Neuronal stem cell (in vitro differentiated cells): ENCODE results near the gene ZNF438.

ENCODE experiments used
- DNase-seq: peaks from one replicate; pipeline ENCODE4 v3.0.0-alpha.2; 2013; ENCODE audit warnings: low spot score
- H2AFZ ChIP-seq: one replicate; pipeline ENCODE4 v1.6.1; 2013; ENCODE audit warnings: mild to moderate bottlenecking, low read length, inconsistent platforms
- H2AK5ac ChIP-seq: 2 replicates; pipeline ENCODE4 v1.6.1; 2013; ENCODE audit warnings: low read depth, mild to moderate bottlenecking, inconsistent platforms, low read length, moderate library complexity, mixed read lengths
- H2BK120ac ChIP-seq: 2 replicates; pipeline ENCODE4 v1.6.1; 2013; ENCODE audit warnings: low read depth, mild to moderate bottlenecking, inconsistent platforms, low read length, moderate library complexity, mixed read lengths
- H2BK12ac ChIP-seq: one replicate; pipeline ENCODE4 v1.6.1; 2013; ENCODE audit warnings: low read length, inconsistent platforms
- H2BK15ac ChIP-seq: 2 replicates; pipeline ENCODE4 v1.6.1; 2013; ENCODE audit warnings: mild to moderate bottlenecking, low read length, inconsistent platforms, mixed read lengths
- H2BK5ac ChIP-seq: one replicate; pipeline ENCODE4 v1.6.1; 2013; ENCODE audit warnings: inconsistent platforms, mild to moderate bottlenecking, low read length, moderate library complexity
- H3K14ac ChIP-seq: one replicate; pipeline ENCODE4 v1.6.1; 2013; ENCODE audit warnings: low read length, inconsistent platforms
- H3K18ac ChIP-seq: 2 replicates; pipeline ENCODE4 v1.6.1; 2013; ENCODE audit warnings: low read length, inconsistent platforms
- H3K23ac ChIP-seq: 2 replicates; pipeline ENCODE4 v1.6.1; 2013; ENCODE audit warnings: low read depth, mild to moderate bottlenecking, mixed read lengths, low read length, inconsistent platforms; ENCODE audit not compliant: poor library complexity
- H3K27ac ChIP-seq: replicated peaks from 3 replicates; pipeline ENCODE4 v1.5.1; 2013; ENCODE audit warnings: low read length, inconsistent platforms
- H3K27me3 ChIP-seq, 3 experiments: 2 replicates each; pipeline ENCODE4 v1.6.1; 2013; ENCODE audit warnings: low read length in 3 of 3, mild to moderate bottlenecking in 2 of 3, inconsistent platforms in 1 of 3, low read depth in 1 of 3, mixed read lengths in 1 of 3, moderate library complexity in 1 of 3; ENCODE audit not compliant: control insufficient read depth in 3 of 3, insufficient read depth in 3 of 3
- H3K36me3 ChIP-seq, 2 donors: replicated peaks in 1 of 2; 2 replicates each; pipeline ENCODE4 v1.6.1; 2013; ENCODE audit warnings: low read length in 2 of 2; ENCODE audit not compliant: control insufficient read depth in 2 of 2, insufficient read depth in 2 of 2
- H3K4ac ChIP-seq: 2 replicates; pipeline ENCODE4 v1.6.1; 2013; ENCODE audit warnings: inconsistent platforms, mild to moderate bottlenecking, low read length, moderate library complexity
- H3K4me1 ChIP-seq, 2 donors: 1 replicate in 1 of 2; 2 replicates in 1 of 2; pipeline ENCODE4 v1.6.1; 2013; ENCODE audit warnings: low read length in 2 of 2, low read depth in 1 of 2; ENCODE audit not compliant: control insufficient read depth in 2 of 2, insufficient read depth in 1 of 2
- H3K4me2 ChIP-seq: one replicate; pipeline ENCODE4 v1.6.1; 2013; ENCODE audit warnings: mild to moderate bottlenecking, low read length, inconsistent platforms; ENCODE audit not compliant: insufficient read depth, poor library complexity, severe bottlenecking
- H3K4me3 ChIP-seq, 2 donors: 2 replicates each; pipeline ENCODE4 v1.5.1; 2013; ENCODE audit warnings: low read length in 2 of 2, mild to moderate bottlenecking in 2 of 2, inconsistent platforms in 1 of 2, moderate library complexity in 1 of 2
- H3K79me1 ChIP-seq: one replicate; pipeline ENCODE4 v1.6.1; 2013; ENCODE audit warnings: low read depth, mild to moderate bottlenecking, inconsistent platforms, low read length, moderate library complexity
- H3K9ac ChIP-seq: one replicate; pipeline ENCODE4 v1.6.1; 2013; ENCODE audit warnings: mild to moderate bottlenecking, low read depth, low read length, inconsistent platforms; ENCODE audit not compliant: poor library complexity
- H3K9me3 ChIP-seq, 2 donors: replicated peaks in 1 of 2; 2 replicates each; pipeline versions ENCODE3 to v1.6.1; 2013; ENCODE audit warnings: low read length in 2 of 2, mild to moderate bottlenecking in 2 of 2, inconsistent platforms in 1 of 2, low read depth in 1 of 2, mixed read lengths in 1 of 2, moderate library complexity in 1 of 2; ENCODE audit not compliant: control insufficient read depth in 2 of 2, insufficient read depth in 1 of 2
- H4K8ac ChIP-seq: one replicate; pipeline ENCODE4 v1.6.1; 2013; ENCODE audit warnings: low read depth, mild to moderate bottlenecking, inconsistent platforms, low read length, moderate library complexity
- H4K91ac ChIP-seq: one replicate; pipeline ENCODE4 v1.6.1; 2013; ENCODE audit warnings: low read length, low read depth, mild to moderate bottlenecking, inconsistent platforms; ENCODE audit not compliant: poor library complexity
- WGBS, 2 donors: extraction: QIAGEN DNeasy Blood & Tissue Kit; methylation state at CpG; one replicate each; pipeline ENCODE4 v1.1.7; 2013; ENCODE audit warnings: missing lambda C conversion rate in 2 of 2, mixed read lengths in 1 of 2; ENCODE audit not compliant: insufficient read length in 2 of 2, insufficient replicate concordance in 1 of 2; ENCODE audit errors: extremely low coverage in 2 of 2; 5-methylcytosine and 5-hydroxymethylcytosine counted together

ZNF438 gene

GRCh38 chr10:30840395-30841050, 191.1 kb downstream of the ZNF438 start:
- Histone ChIP-seq H3K23ac (no peak overlapping the region), H2BK5ac (no peak overlapping the region), H3K14ac (no peak overlapping the region), H3K9me3 (no peaks in the 10 kb centered on the region), H4K91ac (no peak overlapping the region), H2AFZ (no peak overlapping the region), H3K27me3 (no peaks in the 10 kb centered on the region), H3K4ac (no peak overlapping the region), H4K8ac (no peak overlapping the region), H3K18ac (no peak overlapping the region), H3K36me3 (no peaks in the 10 kb centered on the region), H3K4me2 (no peak overlapping the region), H2AK5ac (no peak overlapping the region), H3K4me3 (no peak overlapping the region), H3K79me1 (no peaks in the 10 kb centered on the region), H2BK120ac (no peak overlapping the region), H2BK15ac (no peak overlapping the region), H3K4me1 (peaks cover 0 to 4% of the 10 kb centered on the region in 2 donors), H2BK12ac (no peak overlapping the region), H3K9ac (no peak overlapping the region), H3K27ac (no peak overlapping the region)
- WGBS, 2 donors: no CpG with 5 or more reads among the region's 6 CpGs
- no peak for DNase-seq

GRCh38 chr10:30839652-30840051, 192.0 kb downstream of the ZNF438 start:
- Histone ChIP-seq H2BK12ac (no peak overlapping the region), H3K4me1 (peaks cover 0 to 10% of the 10 kb centered on the region in 2 donors), H3K18ac (no peak overlapping the region), H2AFZ (no peak overlapping the region), H3K36me3 (no peaks in the 10 kb centered on the region), H3K9me3 (no peaks in the 10 kb centered on the region), H3K79me1 (no peaks in the 10 kb centered on the region), H3K4ac (no peak overlapping the region), H2AK5ac (no peak overlapping the region), H2BK15ac (no peak overlapping the region), H3K23ac (no peak overlapping the region), H4K8ac (no peak overlapping the region), H3K27me3 (no peaks in the 10 kb centered on the region), H3K4me3 (no peak overlapping the region), H2BK5ac (no peak overlapping the region), H3K14ac (no peak overlapping the region), H3K4me2 (no peak overlapping the region), H4K91ac (no peak overlapping the region), H2BK120ac (no peak overlapping the region), H3K9ac (no peak overlapping the region), H3K27ac (no peak overlapping the region)
- no CpG with 5 or more reads among the region's 2 CpGs for WGBS, 2 donors
- DNase-seq: no peak

GRCh38 chr10:30836406-30836805, 195.3 kb downstream of the ZNF438 start:
- Histone ChIP-seq H3K4me3 (no peak overlapping the region), H2BK15ac (no peak overlapping the region), H3K9me3 (peaks cover 0 to 1% of the 10 kb centered on the region in 2 donors), H2BK120ac (no peak overlapping the region), H3K4me2 (no peak overlapping the region), H3K9ac (no peak overlapping the region), H3K27me3 (no peaks in the 10 kb centered on the region), H2BK5ac (no peak overlapping the region), H3K79me1 (no peaks in the 10 kb centered on the region), H3K14ac (no peak overlapping the region), H4K91ac (no peak overlapping the region), H3K23ac (no peak overlapping the region), H3K18ac (no peak overlapping the region), H2AK5ac (no peak overlapping the region), H3K4ac (no peak overlapping the region), H3K27ac (no peak overlapping the region), H2AFZ (no peak overlapping the region), H4K8ac (no peak overlapping the region), H2BK12ac (no peak overlapping the region), H3K36me3 (no peaks in the 10 kb centered on the region), H3K4me1 (peaks cover 0 to 23% of the 10 kb centered on the region in 2 donors)
- WGBS, 2 donors: no CpG with 5 or more reads among the region's 2 CpGs
- DNase-seq: no peak

GRCh38 chr10:30835146-30835545, 196.5 kb downstream of the ZNF438 start:
- H3K4me1 ChIP-seq: peaks cover 0 to 23% of the 10 kb centered on the region in 2 donors
- H3K36me3 ChIP-seq: no peaks in the 10 kb centered on the region
- WGBS, 2 donors: no CpG with 5 or more reads among the region's 12 CpGs
- H4K8ac ChIP-seq: no peak overlapping the region
- H2BK5ac ChIP-seq: no peak overlapping the region
- no peak overlapping the region for H3K4me2 ChIP-seq
- no peak overlapping the region for H4K91ac ChIP-seq
- H3K27ac ChIP-seq: peak overlapping the region; percentile 73
- no peak overlapping the region for H2BK15ac ChIP-seq
- H2BK120ac ChIP-seq: no peak overlapping the region
- H3K9ac ChIP-seq: no peak overlapping the region
- H3K23ac ChIP-seq: no peak overlapping the region
- DNase-seq: peak; percentile 35
- H3K79me1 ChIP-seq: no peaks in the 10 kb centered on the region
- no peak overlapping the region for H3K4ac ChIP-seq
- H3K27me3 ChIP-seq: no peaks in the 10 kb centered on the region
- H2BK12ac ChIP-seq: peak overlapping the region; percentile 18
- peak overlapping the region; percentile 61 for H3K18ac ChIP-seq
- H3K14ac ChIP-seq: no peak overlapping the region
- no peak overlapping the region for H3K4me3 ChIP-seq
- peaks cover 0 to 3% of the 10 kb centered on the region in 2 donors for H3K9me3 ChIP-seq
- no peak overlapping the region for H2AFZ ChIP-seq
- H2AK5ac ChIP-seq: no peak overlapping the region
